OCI-LY3 (cell line): Measurements from ENCODE around the gene HYI.
"Not testable (repeated sequence)": the region's sequence is repeated elsewhere in the genome, so short reads cannot be mapped to it uniquely, and the experiment has no call there.

Experiments used
- H2AFZ ChIP-seq: fragments of 200-600, 300-600 bp; shearing (Covaris generic); 2 replicates; pipeline ENCODE4 v1.6.0; 2014; ENCODE audit warnings: antibody characterized with exemption, low read depth, low read length
- H3K27ac ChIP-seq: fragments of 200-600, 300-600 bp; sonication (generic); 2 replicates; pipeline ENCODE4 v1.5.1; 2014; ENCODE audit warnings: mild to moderate bottlenecking, low read length, moderate library complexity, mixed read lengths
- H3K27me3 ChIP-seq: fragments of 200-600, 300-600 bp; sonication (generic); 2 replicates; pipeline ENCODE4 v1.6.1; 2014; ENCODE audit warnings: low read depth, low read length, mixed read lengths
- H3K36me3 ChIP-seq: fragments of 200-600, 300-600 bp; sonication (generic); replicated peaks from 2 replicates; pipeline ENCODE3; 2014; ENCODE audit warnings: low read depth, low read length, mixed read lengths
- H3K4me1 ChIP-seq: fragments of 300-600, 200-600 bp; sonication (generic); 2 replicates; pipeline ENCODE4 v1.6.1; 2014; ENCODE audit warnings: low read length, mixed read lengths
- H3K4me2 ChIP-seq: fragments of 200-600, 300-600 bp; sonication (generic); 2 replicates; pipeline ENCODE4 v1.6.1; 2014; ENCODE audit warnings: low read length, mixed read lengths
- H3K4me3 ChIP-seq: fragments of 300-600, 200-600 bp; sonication (generic); 2 replicates; pipeline ENCODE4 v1.5.1; 2014; ENCODE audit warnings: antibody characterized with exemption, mild to moderate bottlenecking, low read length, moderate library complexity
- H3K79me2 ChIP-seq: fragments of 300-600, 200-600 bp; shearing (Covaris generic); 2 replicates; pipeline ENCODE4 v1.6.1; 2014; ENCODE audit warnings: mild to moderate bottlenecking, low read length, mixed read lengths
- H3K9ac ChIP-seq: fragments of 300-600, 200-600 bp; shearing (Covaris generic); 2 replicates; pipeline ENCODE4 v1.6.0; 2014; ENCODE audit warnings: mild to moderate bottlenecking, low read length, moderate library complexity
- H3K9me3 ChIP-seq: fragments of 200-600, 300-600 bp; shearing (Covaris generic); 2 replicates; pipeline ENCODE4 v1.6.1; 2014; ENCODE audit warnings: low read length, mixed read lengths; ENCODE audit not compliant: insufficient read depth
- H4K20me1 ChIP-seq: fragments of 200-600, 300-600 bp; sonication (generic); 2 replicates; pipeline ENCODE4 v1.6.1; 2016; ENCODE audit warnings: low read length, mixed read lengths; ENCODE audit not compliant: insufficient read depth
- CTCF ChIP-seq: fragments of 200-600, 300-600 bp; sonication (generic); IDR thresholded peaks from 2 replicates; pipeline ENCODE4 v1.5.1; 2014; ENCODE audit warnings: antibody characterized with exemption, low read length, low read depth
- EZH2phosphoT487 ChIP-seq: fragments of 200-600 bp; shearing (Covaris generic); IDR thresholded peaks from 2 replicates; pipeline ENCODE4 v1.6.1; 2018; ENCODE audit warnings: antibody characterized with exemption, mixed run types, low read depth

HYI gene

GRCh38 chr1:43453442-43454269 lies at the start of gene HYI:
HYI (minus strand) TSS chr1:43453931; CDS start chr1:43453793, 138 bp downstream.
- Histone ChIP-seq H3K9me3 (no peaks in the 10 kb centered on the region), H3K4me2 (no peak within 1 kb of the TSS), H4K20me1 (no peaks in the 10 kb centered on the region), H2AFZ (no peak within 1 kb of the TSS), H3K27ac (no peak within 1 kb of the TSS), H3K4me3 (no peak within 1 kb of the TSS), H3K36me3 (no peaks in the 10 kb centered on the region), H3K4me1 (no peaks in the 10 kb centered on the region), H3K27me3 (no peaks in the 10 kb centered on the region), H3K79me2 (no peaks in the 10 kb centered on the region), H3K9ac (no peak within 1 kb of the TSS)
- TF ChIP-seq CTCF = no peak
- no peak for TF ChIP-seq EZH2phosphoT487

- H3K9ac ChIP-seq, H3K79me2 ChIP-seq, H3K4me2 ChIP-seq, H3K4me1 ChIP-seq, H3K27ac ChIP-seq, H4K20me1 ChIP-seq, H3K36me3 ChIP-seq, H2AFZ ChIP-seq, H3K4me3 ChIP-seq, H3K9me3 ChIP-seq: not testable (repeated sequence)
- peaks cover 20% of the 10 kb centered on the region for H3K27me3 ChIP-seq
Observed at GRCh38 chr1:43501806-43502205, 48.1 kb upstream of the HYI start.

GRCh38 chr1:43499898-43500297 lies 46.2 kb upstream of the HYI start:
- Histone ChIP-seq H3K36me3 (no peaks in the 10 kb centered on the region), H3K9ac (no peak overlapping the region), H3K4me3 (no peak overlapping the region), H3K79me2 (no peaks in the 10 kb centered on the region), H3K4me1 (no peaks in the 10 kb centered on the region), H2AFZ (no peak overlapping the region), H3K9me3 (no peaks in the 10 kb centered on the region), H3K27ac (no peak overlapping the region), H4K20me1 (no peaks in the 10 kb centered on the region), H3K4me2 (no peak overlapping the region), H3K27me3 (0 out of 2 replicates have a peak, but pooled peaks cover 9% of the 10 kb centered on the region)
- no peak for TF ChIP-seq CTCF
- no peak for TF ChIP-seq EZH2phosphoT487

GRCh38 chr1:43495204-43495603 lies 41.5 kb upstream of the HYI start:
- H3K36me3 ChIP-seq = no peaks in the 10 kb centered on the region

More at GRCh38 chr1:43495204-43495603, 41.5 kb upstream of the HYI start:
- no peaks in the 10 kb centered on the region for H3K9me3 ChIP-seq
- H2AFZ ChIP-seq = no peak overlapping the region
- H3K27me3 ChIP-seq = peaks cover 5% of the 10 kb centered on the region; the same call in 1 of the 2 replicates
- TF ChIP-seq CTCF (no peak), EZH2phosphoT487 (no peak)
- H3K27ac ChIP-seq = no peak overlapping the region
- H3K9ac ChIP-seq = no peak overlapping the region
- no peak overlapping the region for H3K4me2 ChIP-seq
- no peak overlapping the region for H3K4me3 ChIP-seq
- no peaks in the 10 kb centered on the region for H3K79me2 ChIP-seq
- H3K4me1 ChIP-seq = no peaks in the 10 kb centered on the region
- H4K20me1 ChIP-seq = no peaks in the 10 kb centered on the region
